ENCODE measurements around the gene MINDY2. TPM values are rescaled to one million over a fixed set of nuclear protein-coding genes. Genes with fewer than 3 reads are reported as not detected.

Gene MINDY2
- total RNA-seq, 1 experiment from 2014 or later = 29.9 TPM

DNA sequence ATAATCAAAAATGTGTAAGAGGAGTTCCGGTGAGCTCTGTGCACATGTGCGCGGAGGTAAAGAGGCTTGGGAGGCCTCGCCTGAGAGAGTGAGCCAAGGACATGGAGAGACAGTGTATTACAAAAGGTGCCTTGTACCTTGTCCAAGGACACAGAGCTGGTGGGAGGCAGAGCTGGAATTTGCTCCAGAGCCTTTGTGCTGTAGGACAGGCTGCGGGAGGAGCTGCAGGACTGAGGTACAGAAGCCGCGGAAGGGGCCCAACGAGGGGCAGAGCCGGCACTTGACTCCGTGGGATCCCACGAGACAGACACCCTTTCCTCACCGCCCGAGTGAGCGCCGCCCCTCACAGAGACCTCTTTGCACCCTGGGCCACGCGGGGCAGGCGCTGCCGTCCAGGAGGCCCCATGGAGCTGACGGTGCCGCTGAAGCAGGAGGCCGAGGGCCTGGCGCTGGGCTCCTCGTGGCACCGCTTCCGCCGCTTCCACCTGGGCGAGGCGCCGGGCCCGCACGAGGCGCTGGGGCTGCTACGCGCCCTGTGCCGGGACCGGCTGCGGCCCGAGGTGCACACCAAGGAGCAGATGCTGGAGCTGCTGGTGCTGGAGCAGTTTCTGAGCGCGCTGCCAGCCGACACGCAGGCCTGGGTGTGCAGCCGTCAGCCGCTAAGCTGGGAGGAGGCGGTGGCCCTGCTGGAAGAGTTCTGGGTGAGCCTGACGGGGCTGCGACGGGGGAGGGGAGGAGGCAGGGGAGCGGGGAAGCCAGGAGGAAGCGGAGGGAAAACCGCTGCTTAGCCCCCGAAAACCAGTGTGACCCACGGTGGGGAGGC is 93.7 kb downstream of the MINDY2 start (continued):
- TF ChIP-seq, protein P1, sequence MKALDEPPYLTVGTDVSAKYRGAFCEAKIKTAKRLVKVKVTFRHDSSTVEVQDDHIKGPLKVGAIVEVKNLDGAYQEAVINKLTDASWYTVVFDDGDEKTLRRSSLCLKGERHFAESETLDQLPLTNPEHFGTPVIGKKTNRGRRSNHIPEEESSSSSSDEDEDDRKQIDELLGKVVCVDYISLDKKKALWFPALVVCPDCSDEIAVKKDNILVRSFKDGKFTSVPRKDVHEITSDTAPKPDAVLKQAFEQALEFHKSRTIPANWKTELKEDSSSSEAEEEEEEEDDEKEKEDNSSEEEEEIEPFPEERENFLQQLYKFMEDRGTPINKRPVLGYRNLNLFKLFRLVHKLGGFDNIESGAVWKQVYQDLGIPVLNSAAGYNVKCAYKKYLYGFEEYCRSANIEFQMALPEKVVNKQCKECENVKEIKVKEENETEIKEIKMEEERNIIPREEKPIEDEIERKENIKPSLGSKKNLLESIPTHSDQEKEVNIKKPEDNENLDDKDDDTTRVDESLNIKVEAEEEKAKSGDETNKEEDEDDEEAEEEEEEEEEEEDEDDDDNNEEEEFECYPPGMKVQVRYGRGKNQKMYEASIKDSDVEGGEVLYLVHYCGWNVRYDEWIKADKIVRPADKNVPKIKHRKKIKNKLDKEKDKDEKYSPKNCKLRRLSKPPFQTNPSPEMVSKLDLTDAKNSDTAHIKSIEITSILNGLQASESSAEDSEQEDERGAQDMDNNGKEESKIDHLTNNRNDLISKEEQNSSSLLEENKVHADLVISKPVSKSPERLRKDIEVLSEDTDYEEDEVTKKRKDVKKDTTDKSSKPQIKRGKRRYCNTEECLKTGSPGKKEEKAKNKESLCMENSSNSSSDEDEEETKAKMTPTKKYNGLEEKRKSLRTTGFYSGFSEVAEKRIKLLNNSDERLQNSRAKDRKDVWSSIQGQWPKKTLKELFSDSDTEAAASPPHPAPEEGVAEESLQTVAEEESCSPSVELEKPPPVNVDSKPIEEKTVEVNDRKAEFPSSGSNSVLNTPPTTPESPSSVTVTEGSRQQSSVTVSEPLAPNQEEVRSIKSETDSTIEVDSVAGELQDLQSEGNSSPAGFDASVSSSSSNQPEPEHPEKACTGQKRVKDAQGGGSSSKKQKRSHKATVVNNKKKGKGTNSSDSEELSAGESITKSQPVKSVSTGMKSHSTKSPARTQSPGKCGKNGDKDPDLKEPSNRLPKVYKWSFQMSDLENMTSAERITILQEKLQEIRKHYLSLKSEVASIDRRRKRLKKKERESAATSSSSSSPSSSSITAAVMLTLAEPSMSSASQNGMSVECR (CRISPR knock-in tag; IDR thresholded peaks at IDR 0.05; ENCODE audit: borderline replicate concordance) = 0 out of 2 replicates have a peak, but pooled peaks have one; percentile 75
- TF ChIP-seq, protein P2, sequence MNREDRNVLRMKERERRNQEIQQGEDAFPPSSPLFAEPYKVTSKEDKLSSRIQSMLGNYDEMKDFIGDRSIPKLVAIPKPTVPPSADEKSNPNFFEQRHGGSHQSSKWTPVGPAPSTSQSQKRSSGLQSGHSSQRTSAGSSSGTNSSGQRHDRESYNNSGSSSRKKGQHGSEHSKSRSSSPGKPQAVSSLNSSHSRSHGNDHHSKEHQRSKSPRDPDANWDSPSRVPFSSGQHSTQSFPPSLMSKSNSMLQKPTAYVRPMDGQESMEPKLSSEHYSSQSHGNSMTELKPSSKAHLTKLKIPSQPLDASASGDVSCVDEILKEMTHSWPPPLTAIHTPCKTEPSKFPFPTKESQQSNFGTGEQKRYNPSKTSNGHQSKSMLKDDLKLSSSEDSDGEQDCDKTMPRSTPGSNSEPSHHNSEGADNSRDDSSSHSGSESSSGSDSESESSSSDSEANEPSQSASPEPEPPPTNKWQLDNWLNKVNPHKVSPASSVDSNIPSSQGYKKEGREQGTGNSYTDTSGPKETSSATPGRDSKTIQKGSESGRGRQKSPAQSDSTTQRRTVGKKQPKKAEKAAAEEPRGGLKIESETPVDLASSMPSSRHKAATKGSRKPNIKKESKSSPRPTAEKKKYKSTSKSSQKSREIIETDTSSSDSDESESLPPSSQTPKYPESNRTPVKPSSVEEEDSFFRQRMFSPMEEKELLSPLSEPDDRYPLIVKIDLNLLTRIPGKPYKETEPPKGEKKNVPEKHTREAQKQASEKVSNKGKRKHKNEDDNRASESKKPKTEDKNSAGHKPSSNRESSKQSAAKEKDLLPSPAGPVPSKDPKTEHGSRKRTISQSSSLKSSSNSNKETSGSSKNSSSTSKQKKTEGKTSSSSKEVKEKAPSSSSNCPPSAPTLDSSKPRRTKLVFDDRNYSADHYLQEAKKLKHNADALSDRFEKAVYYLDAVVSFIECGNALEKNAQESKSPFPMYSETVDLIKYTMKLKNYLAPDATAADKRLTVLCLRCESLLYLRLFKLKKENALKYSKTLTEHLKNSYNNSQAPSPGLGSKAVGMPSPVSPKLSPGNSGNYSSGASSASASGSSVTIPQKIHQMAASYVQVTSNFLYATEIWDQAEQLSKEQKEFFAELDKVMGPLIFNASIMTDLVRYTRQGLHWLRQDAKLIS (CRISPR knock-in tag; IDR thresholded peaks at IDR 0.05; ENCODE audit: borderline replicate concordance) = no peak
- TF ChIP-seq ETV6 (CRISPR knock-in tag; IDR thresholded peaks at IDR 0.05) (no peak), PRRX2 (CRISPR knock-in tag; IDR thresholded peaks at IDR 0.05) (no peak), ZNF416 (CRISPR knock-in tag; IDR thresholded peaks at IDR 0.05) (no peak), CBFB (CRISPR knock-in tag; IDR thresholded peaks at IDR 0.05; ENCODE audit: low read depth) (no peak; the same call in none of the 2 replicates), IRF2 (CRISPR knock-in tag; IDR thresholded peaks at IDR 0.05; ENCODE audit: borderline replicate concordance, low read depth) (no peak), TEAD4 (CRISPR knock-in tag; IDR thresholded peaks at IDR 0.05) (0 out of 2 replicates have a peak, but pooled peaks have one; percentile 50)
- TF ChIP-seq, protein P3, sequence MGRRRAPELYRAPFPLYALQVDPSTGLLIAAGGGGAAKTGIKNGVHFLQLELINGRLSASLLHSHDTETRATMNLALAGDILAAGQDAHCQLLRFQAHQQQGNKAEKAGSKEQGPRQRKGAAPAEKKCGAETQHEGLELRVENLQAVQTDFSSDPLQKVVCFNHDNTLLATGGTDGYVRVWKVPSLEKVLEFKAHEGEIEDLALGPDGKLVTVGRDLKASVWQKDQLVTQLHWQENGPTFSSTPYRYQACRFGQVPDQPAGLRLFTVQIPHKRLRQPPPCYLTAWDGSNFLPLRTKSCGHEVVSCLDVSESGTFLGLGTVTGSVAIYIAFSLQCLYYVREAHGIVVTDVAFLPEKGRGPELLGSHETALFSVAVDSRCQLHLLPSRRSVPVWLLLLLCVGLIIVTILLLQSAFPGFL (CRISPR knock-in tag; IDR thresholded peaks at IDR 0.05; ENCODE audit: borderline replicate concordance) = no peak
- TF ChIP-seq, protein P4, sequence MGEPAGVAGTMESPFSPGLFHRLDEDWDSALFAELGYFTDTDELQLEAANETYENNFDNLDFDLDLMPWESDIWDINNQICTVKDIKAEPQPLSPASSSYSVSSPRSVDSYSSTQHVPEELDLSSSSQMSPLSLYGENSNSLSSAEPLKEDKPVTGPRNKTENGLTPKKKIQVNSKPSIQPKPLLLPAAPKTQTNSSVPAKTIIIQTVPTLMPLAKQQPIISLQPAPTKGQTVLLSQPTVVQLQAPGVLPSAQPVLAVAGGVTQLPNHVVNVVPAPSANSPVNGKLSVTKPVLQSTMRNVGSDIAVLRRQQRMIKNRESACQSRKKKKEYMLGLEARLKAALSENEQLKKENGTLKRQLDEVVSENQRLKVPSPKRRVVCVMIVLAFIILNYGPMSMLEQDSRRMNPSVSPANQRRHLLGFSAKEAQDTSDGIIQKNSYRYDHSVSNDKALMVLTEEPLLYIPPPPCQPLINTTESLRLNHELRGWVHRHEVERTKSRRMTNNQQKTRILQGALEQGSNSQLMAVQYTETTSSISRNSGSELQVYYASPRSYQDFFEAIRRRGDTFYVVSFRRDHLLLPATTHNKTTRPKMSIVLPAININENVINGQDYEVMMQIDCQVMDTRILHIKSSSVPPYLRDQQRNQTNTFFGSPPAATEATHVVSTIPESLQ (CRISPR knock-in tag; IDR thresholded peaks at IDR 0.05) = no peak

DNA sequence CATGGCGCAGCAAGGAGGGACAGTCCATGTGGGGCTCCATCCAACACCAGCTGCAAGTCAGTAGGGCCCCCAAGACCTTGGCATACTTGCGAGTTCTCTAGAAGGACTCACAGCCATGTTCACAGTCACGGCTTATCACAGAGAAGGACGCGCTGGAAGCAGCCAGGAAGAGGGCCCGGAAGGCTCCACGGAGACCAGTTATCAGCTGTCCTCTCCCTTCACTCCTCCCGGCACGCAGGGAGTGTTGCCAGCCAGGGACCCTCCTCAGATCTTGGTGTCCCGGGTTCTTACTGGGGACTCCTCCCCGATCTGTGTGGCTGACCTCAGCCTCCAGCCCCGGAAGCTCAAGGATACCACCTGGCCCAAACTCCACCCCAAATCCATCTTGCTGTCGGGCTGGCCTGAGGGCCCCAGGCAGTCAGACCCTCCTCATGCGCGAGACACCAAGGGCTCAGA is 94.4 kb downstream of the MINDY2 start:
- H3K4me3 Mint-ChIP-seq = peak overlapping the region; percentile 41
- peaks cover 6% of the 10 kb centered on the region for H3K36me3 Mint-ChIP-seq
- H3K27ac Mint-ChIP-seq = no peak overlapping the region
- TF ChIP-seq JUN (CRISPR knock-in tag; IDR thresholded peaks at IDR 0.05) (no peak), ZNF121 (CRISPR knock-in tag; IDR thresholded peaks at IDR 0.05) (peak; percentile 98)
- CTCF ChIA-PET = interaction anchor here (0.9 to 2.6 kb wide), 6 partner anchors 14 to 800 kb away, joined by 3 to 17 read pairs (median 4); partner anchors contain the start of genes ADAM10, ALDH1A2 and MINDY2
- peaks cover 15% of the 10 kb centered on the region for H3K27me3 Mint-ChIP-seq (ENCODE audit: low read depth)
- DNase-seq (ENCODE audit: low spot score) (peak; percentile 14), ATAC-seq (peak; percentile 5; the same call in 1 of the 2 replicates)
- H3K4me1 Mint-ChIP-seq = peaks cover 9% of the 10 kb centered on the region
- POLR2A ChIA-PET = interaction anchor here (0.7 to 1.2 kb wide), 3 partner anchors 94 to 243 kb away, joined by 3 to 7 read pairs (median 3); partner anchors contain the start of gene MINDY2
- peaks cover 7% of the 10 kb centered on the region for H3K9me3 Mint-ChIP-seq

Measured in WTC11 (cell line).